Lower leg skin (tissue), 4 donors: ENCODE results near the gene MGAT3. TPM values are rescaled to one million over a fixed set of nuclear protein-coding genes. Genes with fewer than 3 reads are reported as not detected.

ENCODE experiments used
- DNase-seq, 2 donors: peaks; one replicate each; pipeline ENCODE4 v3.0.0-alpha.2; 2019; ENCODE audit warnings: low spot score in 2 of 2
- H3K4me3 ChIP-seq: fragments of 200-600 bp; sonication (generic); 2 replicates; pipeline ENCODE4 v1.5.1; 2017; ENCODE audit warnings: mild to moderate bottlenecking, low read depth; ENCODE audit not compliant: poor library complexity, severe bottlenecking
- POLR2A ChIP-seq, 2 donors: fragments of 450-650 bp; IDR thresholded peaks; one replicate each; pipeline ENCODE4 v1.6.1; 2016 to 2017; ENCODE audit warnings: antibody characterized with exemption in 2 of 2, mild to moderate bottlenecking in 1 of 2, moderate library complexity in 1 of 2
- WGBS, 2 donors: methylation state at CpG; one replicate each; pipeline ENCODE4 v1.1.5; 2018; 5-methylcytosine and 5-hydroxymethylcytosine counted together
- intact Hi-C: fragments of 100-400 bp; cut with DNase I; formaldehyde crosslinking; loops from one replicate; pipeline ENCODE4 v1.15.0; 2023; ENCODE audit warnings: low total_unique reads
- total RNA-seq, 4 donors: library from RNA; depleted of rRNA; stranded (reverse); fragments of >200 nt; gene quantifications; one replicate each; pipeline ENCODE4 v1.1.0, GENCODE V29; 2016
- TF ChIP-seq, protein P1 (sequence below), 3 donors: fragments of 450-650 bp; IDR thresholded peaks; one replicate each; pipeline ENCODE4 v1.5.1; 2016; ENCODE audit warnings: antibody characterized with exemption in 3 of 3, mild to moderate bottlenecking in 3 of 3, moderate library complexity in 2 of 3

Gene MGAT3
- total RNA-seq, 4 donors from 2014 or later, result 1.2 to 5.5 (median 3.2) TPM

DNA sequence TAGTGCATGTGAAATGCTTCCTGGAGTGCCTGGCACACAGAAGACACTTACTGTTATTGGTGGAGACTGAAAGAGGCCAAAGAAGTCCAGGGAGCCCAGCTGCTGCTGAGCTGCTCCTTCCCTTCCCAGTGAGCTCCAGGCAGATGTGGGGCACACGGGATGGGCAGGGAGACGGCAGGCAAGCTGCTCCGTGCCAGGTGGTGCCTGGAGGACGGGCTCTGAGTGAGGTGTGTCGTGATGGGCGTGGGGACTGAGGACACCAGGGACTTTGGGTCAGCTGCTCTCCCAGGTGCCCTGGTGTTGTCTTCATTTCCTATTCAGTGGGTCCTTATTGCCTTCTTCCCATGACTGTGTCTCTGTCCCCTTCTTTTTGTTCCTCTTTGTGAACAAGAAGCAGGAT is 37.7 kb upstream of the MGAT3 start:
- 83 to 89% methylated on average over 6 of the region's 6 CpGs for WGBS, 2 donors
- H3K4me3 ChIP-seq, result no peak overlapping the region
- intact Hi-C loops, result no loop called here
- TF ChIP-seq, protein P1, sequence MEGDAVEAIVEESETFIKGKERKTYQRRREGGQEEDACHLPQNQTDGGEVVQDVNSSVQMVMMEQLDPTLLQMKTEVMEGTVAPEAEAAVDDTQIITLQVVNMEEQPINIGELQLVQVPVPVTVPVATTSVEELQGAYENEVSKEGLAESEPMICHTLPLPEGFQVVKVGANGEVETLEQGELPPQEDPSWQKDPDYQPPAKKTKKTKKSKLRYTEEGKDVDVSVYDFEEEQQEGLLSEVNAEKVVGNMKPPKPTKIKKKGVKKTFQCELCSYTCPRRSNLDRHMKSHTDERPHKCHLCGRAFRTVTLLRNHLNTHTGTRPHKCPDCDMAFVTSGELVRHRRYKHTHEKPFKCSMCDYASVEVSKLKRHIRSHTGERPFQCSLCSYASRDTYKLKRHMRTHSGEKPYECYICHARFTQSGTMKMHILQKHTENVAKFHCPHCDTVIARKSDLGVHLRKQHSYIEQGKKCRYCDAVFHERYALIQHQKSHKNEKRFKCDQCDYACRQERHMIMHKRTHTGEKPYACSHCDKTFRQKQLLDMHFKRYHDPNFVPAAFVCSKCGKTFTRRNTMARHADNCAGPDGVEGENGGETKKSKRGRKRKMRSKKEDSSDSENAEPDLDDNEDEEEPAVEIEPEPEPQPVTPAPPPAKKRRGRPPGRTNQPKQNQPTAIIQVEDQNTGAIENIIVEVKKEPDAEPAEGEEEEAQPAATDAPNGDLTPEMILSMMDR (IDR thresholded peaks at IDR 0.05), result no peak
- no peak for TF ChIP-seq POLR2A (IDR thresholded peaks at IDR 0.05)
- no peak for DNase-seq

DNA sequence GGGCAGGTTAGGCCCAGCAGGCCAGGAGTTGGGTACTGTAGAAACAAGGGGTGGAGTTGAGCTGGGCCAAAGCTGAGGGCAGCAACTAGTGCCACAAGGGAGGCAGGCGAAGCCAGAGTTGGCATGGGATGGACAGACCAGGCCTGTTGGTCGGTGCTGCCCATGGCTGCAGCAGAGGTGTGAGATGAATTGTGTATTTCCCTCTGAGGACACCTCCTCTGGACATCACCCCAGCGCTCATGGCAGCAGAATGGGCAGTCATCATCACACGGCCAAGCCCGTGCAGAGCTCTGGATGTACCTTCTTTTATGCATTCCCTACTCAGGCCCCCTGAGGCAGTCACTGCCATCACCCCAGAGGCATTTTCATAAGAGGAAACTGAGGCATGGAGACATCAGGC is 36.9 kb upstream of the MGAT3 start:
- no peak for DNase-seq
- H3K4me3 ChIP-seq, result no peak overlapping the region
- whole genome bisulfite sequencing, 2 donors, result 91% methylated on average over 5 of the region's 5 CpGs
- intact Hi-C loops, result no loop called here
- TF ChIP-seq, protein P1 (IDR thresholded peaks at IDR 0.05), result no peak
- no peak for TF ChIP-seq POLR2A (IDR thresholded peaks at IDR 0.05)

DNA sequence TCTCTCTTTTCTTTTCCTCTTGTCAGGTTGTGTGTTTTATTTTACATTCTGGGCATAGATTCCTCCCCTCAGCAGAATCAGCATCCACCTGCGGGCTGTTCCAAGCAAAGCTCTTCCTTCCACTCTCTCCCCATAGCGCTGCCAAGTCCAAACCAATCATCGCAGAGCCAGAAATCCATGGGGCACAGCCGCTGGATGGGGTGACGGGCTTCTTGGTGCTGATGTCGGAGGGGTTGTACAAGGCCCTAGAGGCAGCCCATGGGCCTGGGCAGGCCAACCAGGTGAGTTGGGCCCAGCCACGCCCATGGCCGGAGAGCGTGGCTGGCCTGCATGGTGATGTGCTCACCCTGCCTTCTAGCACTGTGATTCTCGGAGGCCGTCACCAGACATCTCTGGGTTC is 35.1 kb upstream of the MGAT3 start:
- no peak for DNase-seq
- TF ChIP-seq POLR2A (IDR thresholded peaks at IDR 0.05), result no peak
- TF ChIP-seq, protein P1 (IDR thresholded peaks at IDR 0.05), result no peak
- intact Hi-C loops, result no loop called here
- H3K4me3 ChIP-seq, result no peak overlapping the region
- WGBS, 2 donors, result 93 to 94% methylated on average over 11 of the region's 11 CpGs

DNA sequence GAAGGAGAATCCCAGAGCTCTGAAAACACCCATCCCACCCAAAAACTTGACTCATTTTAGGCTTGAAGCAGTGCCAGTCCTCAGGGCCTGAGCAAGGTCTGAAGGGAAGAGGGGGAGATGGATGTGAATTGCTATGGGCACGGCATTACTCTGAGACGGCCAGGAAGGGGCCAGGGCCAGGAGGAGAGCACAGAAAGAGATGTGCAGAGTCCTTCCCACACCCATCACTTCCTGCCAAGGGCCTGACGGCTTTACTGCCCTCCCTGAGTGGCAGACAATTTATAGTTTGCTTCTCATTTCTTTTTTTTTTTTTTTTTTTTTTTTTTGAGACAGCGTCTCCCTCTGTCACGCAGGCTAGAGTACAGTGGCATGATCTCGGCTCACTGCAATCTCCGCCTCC is 34.7 kb upstream of the MGAT3 start:
- 82 to 92% methylated on average over 7 of the region's 7 CpGs for WGBS, 2 donors
- intact Hi-C loops, result no loop called here
- no peak overlapping the region for H3K4me3 ChIP-seq
- TF ChIP-seq POLR2A (IDR thresholded peaks at IDR 0.05), result no peak
- TF ChIP-seq, protein P1 (IDR thresholded peaks at IDR 0.05), result no peak
- no peak for DNase-seq

DNA sequence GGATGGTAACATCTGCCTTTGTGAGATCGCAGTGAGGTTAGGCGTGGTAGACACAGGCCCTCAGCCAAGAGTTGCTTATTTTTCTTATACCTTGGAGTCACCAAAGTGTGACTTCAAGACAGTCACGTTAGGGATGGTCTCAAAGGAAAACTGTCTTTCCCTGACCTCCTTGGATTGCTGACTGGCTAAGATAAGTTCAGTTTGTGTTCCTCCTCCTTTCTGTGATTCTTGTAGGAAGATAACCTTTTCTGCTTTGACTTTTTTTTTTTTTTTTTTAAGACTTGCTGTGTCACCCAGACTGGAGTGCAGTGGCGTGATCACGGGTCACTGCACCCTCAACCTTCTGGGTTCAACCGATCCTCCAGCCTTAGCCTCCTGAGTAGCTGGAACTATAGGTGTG is 34.1 kb upstream of the MGAT3 start:
- 91 to 93% methylated on average over 6 of the region's 6 CpGs for WGBS, 2 donors
- TF ChIP-seq, protein P1 (IDR thresholded peaks at IDR 0.05), result no peak
- no peak for TF ChIP-seq POLR2A (IDR thresholded peaks at IDR 0.05)
- intact Hi-C loops, result no loop called here
- no peak overlapping the region for H3K4me3 ChIP-seq
- no peak for DNase-seq

DNA sequence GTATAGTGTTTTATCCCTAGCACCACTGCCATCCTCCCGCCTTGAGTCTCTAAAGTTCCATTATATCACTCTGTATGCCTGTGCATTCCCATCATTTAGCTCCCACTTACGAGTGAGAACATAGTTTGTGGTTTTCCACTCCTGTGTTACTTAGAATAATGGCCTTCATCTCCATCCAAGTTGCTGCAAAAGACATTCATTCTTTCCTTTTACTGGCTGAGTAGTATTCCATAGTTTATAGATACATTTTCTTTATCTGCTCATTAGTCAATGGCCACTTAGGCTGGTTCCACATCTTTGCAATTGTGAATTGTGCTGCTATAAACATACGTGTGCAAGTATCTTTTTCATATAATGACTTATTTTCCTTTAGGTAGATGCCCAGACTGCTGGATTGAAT is 32.8 kb upstream of the MGAT3 start:
- no peak for TF ChIP-seq POLR2A (IDR thresholded peaks at IDR 0.05)
- TF ChIP-seq, protein P1 (IDR thresholded peaks at IDR 0.05), result no peak
- H3K4me3 ChIP-seq, result no peak overlapping the region
- DNase-seq, result no peak
- intact Hi-C loops, result no loop called here
- 93 to 95% methylated on average over 3 of the region's 3 CpGs for WGBS, 2 donors
